CD4-positive, alpha-beta T cell (primary cell): ENCODE measurements around the gene VWA7. TPM values are rescaled to one million over a fixed set of nuclear protein-coding genes. Genes with fewer than 3 reads are reported as not detected.
A peak's percentile ranks its signal among the peaks of the same experiment; 100 is the strongest.

ENCODE experiments used
- ATAC-seq: fragments of 200-7000 bp; cut with Tn5 transposase; one replicate; pipeline ENCODE4 v1.10.0; 2022; ENCODE audit warnings: mild to moderate bottlenecking; ENCODE audit not compliant: poor library complexity
- CTCF ChIA-PET: fragments of 350-600 bp; sonication (Branson Sonifier 250); formaldehyde crosslinking; loops from one replicate; lab custom pipeline; 2021; ENCODE audit warnings: antibody characterized with exemption, inconsistent platforms; lab: Charles Lee
- POLR2A ChIA-PET: fragments of 350-600 bp; sonication (Branson Sonifier 250); formaldehyde crosslinking; loops from one replicate; lab custom pipeline; 2021; ENCODE audit warnings: antibody characterized with exemption, inconsistent platforms; lab: Charles Lee
- DNase-seq, 14 experiments: peaks; one replicate each; pipeline ENCODE4 v3.0.0-alpha.2; 2013 to 2020; ENCODE audit warnings: mixed read lengths in 2 of 14
- H3K27ac ChIP-seq, 2 donors: one replicate each; pipeline versions ENCODE4 v1.5.1 to v1.7.0; 2013; ENCODE audit warnings: low read length in 2 of 2, low read depth in 1 of 2, mild to moderate bottlenecking in 1 of 2
- H3K27me3 ChIP-seq, 2 experiments: 1 replicate in 1 of 2; 2 replicates in 1 of 2; pipeline versions ENCODE4 v1.6.1 to v1.7.0; 2013; ENCODE audit warnings: low read length in 2 of 2, control low read depth in 1 of 2, mild to moderate bottlenecking in 1 of 2, moderate library complexity in 1 of 2; ENCODE audit not compliant: insufficient read depth in 2 of 2, control insufficient read depth in 1 of 2
- H3K36me3 ChIP-seq: one replicate; pipeline ENCODE4 v1.6.1; 2013; ENCODE audit warnings: low read length, control low read depth; ENCODE audit not compliant: insufficient read depth
- H3K4me1 ChIP-seq: one replicate; pipeline ENCODE4 v1.6.1; 2013; ENCODE audit warnings: low read length, control low read depth; ENCODE audit not compliant: insufficient read depth
- H3K4me3 ChIP-seq: one replicate; pipeline ENCODE4 v1.5.1; 2013; ENCODE audit warnings: mild to moderate bottlenecking, low read length, moderate library complexity
- H3K9me3 ChIP-seq, 2 experiments: 1 replicate in 1 of 2; 2 replicates in 1 of 2; pipeline versions ENCODE4 v1.6.1 to v1.7.0; 2013; ENCODE audit warnings: low read length in 2 of 2, mild to moderate bottlenecking in 2 of 2, control low read depth in 1 of 2, moderate library complexity in 1 of 2; ENCODE audit not compliant: control insufficient read depth in 1 of 2, insufficient read depth in 1 of 2
- H3K27ac Mint-ChIP-seq: one replicate; pipeline ENCODE4 v1.8.0; 2020; ENCODE audit warnings: mixed read lengths
- H3K27me3 Mint-ChIP-seq: one replicate; pipeline ENCODE4 v1.8.0; 2021; ENCODE audit warnings: mixed read lengths
- H3K36me3 Mint-ChIP-seq: one replicate; pipeline ENCODE4 v1.8.0; 2021; ENCODE audit warnings: low read depth, mixed read lengths
- H3K4me1 Mint-ChIP-seq: one replicate; pipeline ENCODE4 v1.8.0; 2021; ENCODE audit warnings: low read depth, mixed read lengths
- H3K4me3 Mint-ChIP-seq: one replicate; pipeline ENCODE4 v1.8.0; 2020; ENCODE audit warnings: mild to moderate bottlenecking, mixed read lengths
- H3K9me3 Mint-ChIP-seq: one replicate; pipeline ENCODE4 v1.8.0; 2020; ENCODE audit warnings: mixed read lengths
- intact Hi-C, 2 experiments: fragments of 100-400 bp; cut with DNase I in 1 of 2; cut with micrococcal nuclease in 1 of 2; formaldehyde crosslinking; loops; one replicate each; pipeline versions ENCODE4 v1.15.1 to v1.9.0; 2023 to 2025; cut with DNase I, micrococcal nuclease
- total RNA-seq, 174 experiments: library from RNA in 2 of 174; stranded (reverse) in 2 of 174; gene quantifications; one replicate each; pipeline ENCODE4 v1.2.3 and lab custom pipeline; 2021 to 2026
- TF ChIP-seq, protein P1 (sequence below): fragments of 200-600 bp; IDR thresholded peaks from one replicate; pipeline ENCODE4 v1.8.0; 2022; ENCODE audit warnings: antibody characterized with exemption, mild to moderate bottlenecking

The VWA7 gene
- total RNA-seq, 2 experiments from 2014 or later = 1.7 TPM

DNA sequence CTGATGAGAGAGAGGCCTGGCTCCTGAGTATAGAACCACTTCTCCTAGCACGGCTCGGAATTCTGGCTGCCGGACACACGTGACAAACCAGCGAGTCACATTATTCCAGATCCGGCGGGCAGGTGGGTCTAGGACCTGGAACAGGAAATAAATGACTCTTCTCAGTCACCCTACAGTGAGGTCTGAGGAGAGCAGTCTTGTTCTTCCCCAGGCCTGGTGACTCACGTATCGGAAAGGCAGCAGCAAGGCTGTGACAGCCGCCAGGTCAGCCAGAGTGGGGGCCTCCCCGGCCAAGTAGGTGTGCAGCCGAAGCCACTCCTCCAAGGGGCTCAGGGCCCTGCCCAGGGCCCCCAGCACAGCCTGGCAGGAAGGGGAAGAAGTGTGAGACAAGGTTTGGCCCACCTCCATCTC lies 15.6 kb upstream of the VWA7 start:
- ChIA-PET POLR2A (no interaction called here), CTCF (no interaction called here)
- intact Hi-C loops = no loop called here
- Histone ChIP-seq H3K36me3 (peaks cover 13% of the 10 kb centered on the region), H3K4me3 (no peak overlapping the region), H3K27me3 (no peaks in the 10 kb centered on the region), H3K9me3 (no peaks in the 10 kb centered on the region), H3K4me1 (peaks cover 45% of the 10 kb centered on the region), H3K27ac (no peak overlapping the region)
- peaks cover 36% of the 10 kb centered on the region for H3K4me1 Mint-ChIP-seq
- TF ChIP-seq, protein P1, sequence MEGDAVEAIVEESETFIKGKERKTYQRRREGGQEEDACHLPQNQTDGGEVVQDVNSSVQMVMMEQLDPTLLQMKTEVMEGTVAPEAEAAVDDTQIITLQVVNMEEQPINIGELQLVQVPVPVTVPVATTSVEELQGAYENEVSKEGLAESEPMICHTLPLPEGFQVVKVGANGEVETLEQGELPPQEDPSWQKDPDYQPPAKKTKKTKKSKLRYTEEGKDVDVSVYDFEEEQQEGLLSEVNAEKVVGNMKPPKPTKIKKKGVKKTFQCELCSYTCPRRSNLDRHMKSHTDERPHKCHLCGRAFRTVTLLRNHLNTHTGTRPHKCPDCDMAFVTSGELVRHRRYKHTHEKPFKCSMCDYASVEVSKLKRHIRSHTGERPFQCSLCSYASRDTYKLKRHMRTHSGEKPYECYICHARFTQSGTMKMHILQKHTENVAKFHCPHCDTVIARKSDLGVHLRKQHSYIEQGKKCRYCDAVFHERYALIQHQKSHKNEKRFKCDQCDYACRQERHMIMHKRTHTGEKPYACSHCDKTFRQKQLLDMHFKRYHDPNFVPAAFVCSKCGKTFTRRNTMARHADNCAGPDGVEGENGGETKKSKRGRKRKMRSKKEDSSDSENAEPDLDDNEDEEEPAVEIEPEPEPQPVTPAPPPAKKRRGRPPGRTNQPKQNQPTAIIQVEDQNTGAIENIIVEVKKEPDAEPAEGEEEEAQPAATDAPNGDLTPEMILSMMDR = no peak
- no peaks in the 10 kb centered on the region for H3K27me3 Mint-ChIP-seq
- H3K9me3 Mint-ChIP-seq = no peaks in the 10 kb centered on the region
- no peak for ATAC-seq
- no peak overlapping the region for H3K27ac Mint-ChIP-seq
- peaks cover 45% of the 10 kb centered on the region for H3K36me3 Mint-ChIP-seq
- DNase-seq = peak in 1 of 14 experiments; percentile 49
- H3K4me3 Mint-ChIP-seq = no peak overlapping the region

DNA sequence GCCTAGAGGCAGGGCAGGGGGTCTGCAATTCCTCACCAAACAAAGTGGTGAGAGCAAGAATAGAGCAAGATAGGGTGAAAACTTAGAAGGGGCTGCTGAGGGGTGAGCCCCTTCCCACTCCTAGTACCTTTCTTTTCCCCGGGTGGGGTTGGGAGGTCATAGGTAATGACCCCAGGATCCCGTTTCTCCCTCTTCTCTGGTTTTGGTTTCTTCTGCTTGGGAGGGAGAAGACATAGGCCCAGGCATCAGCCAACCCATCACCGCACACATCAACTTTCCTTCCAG lies 14.9 kb upstream of the VWA7 start:
- Histone ChIP-seq H3K4me3 (no peak overlapping the region), H3K27ac (no peak overlapping the region), H3K36me3 (peaks cover 16% of the 10 kb centered on the region), H3K9me3 (no peaks in the 10 kb centered on the region), H3K27me3 (no peaks in the 10 kb centered on the region), H3K4me1 (peaks cover 37% of the 10 kb centered on the region)
- H3K4me1 Mint-ChIP-seq = peaks cover 29% of the 10 kb centered on the region
- TF ChIP-seq, protein P1 = no peak
- POLR2A ChIA-PET = interaction anchor here (0.7 kb wide), 1 partner anchor 15 kb away, joined by 4 read pairs; the partner anchor contains the start of gene LSM2
- intact Hi-C loops = no loop called here
- no peak overlapping the region for H3K4me3 Mint-ChIP-seq
- CTCF ChIA-PET = interaction anchor here (1.2 kb wide), 3 partner anchors 9 to 48 kb away, joined by 3 to 4 read pairs (median 4); no protein-coding TSS in a partner anchor
- H3K36me3 Mint-ChIP-seq = peaks cover 41% of the 10 kb centered on the region
- H3K27ac Mint-ChIP-seq = peak overlapping the region; percentile 3
- no peaks in the 10 kb centered on the region for H3K9me3 Mint-ChIP-seq
- ATAC-seq (no peak), DNase-seq (no peak)
- H3K27me3 Mint-ChIP-seq = no peaks in the 10 kb centered on the region

DNA sequence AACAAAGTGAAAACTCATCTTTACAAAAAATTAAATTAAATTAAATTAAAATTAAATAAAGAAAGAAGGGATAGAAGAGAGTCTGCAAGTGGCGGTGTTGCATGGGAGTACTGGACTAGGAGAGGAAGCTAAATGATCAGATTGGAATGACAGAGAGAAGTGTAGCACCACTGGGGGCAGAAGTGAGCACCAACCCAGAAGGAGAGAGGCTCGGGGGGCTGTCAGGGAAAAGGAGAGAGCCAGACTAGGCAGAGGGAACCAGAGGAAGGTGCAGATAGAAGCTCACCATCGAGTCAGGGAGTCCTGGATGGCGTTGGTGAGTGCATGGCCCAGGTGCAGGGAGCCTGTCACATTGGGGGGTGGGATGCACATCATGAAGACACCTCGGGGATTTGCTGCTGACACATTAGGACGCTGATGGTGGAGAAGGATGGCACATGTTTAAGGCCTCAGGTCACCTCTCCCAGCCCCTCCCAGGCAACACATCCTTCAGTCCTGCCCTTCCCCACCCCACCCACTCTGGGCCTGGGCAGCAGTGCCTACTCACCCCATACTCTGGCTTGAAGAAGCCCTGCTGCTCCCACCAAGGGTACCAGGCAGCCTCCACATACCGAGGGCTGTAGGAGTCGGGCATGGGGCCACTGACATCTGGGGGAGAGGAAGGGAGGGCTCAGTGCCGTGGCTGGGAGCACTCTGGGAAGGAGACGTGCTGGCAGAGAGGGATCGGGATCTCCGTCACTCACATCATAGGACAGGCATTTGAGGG lies 14.4 kb upstream of the VWA7 start:
- Mint-ChIP-seq H3K4me1 (peaks cover 24% of the 10 kb centered on the region), H3K36me3 (peaks cover 41% of the 10 kb centered on the region), H3K27me3 (no peaks in the 10 kb centered on the region), H3K9me3 (no peaks in the 10 kb centered on the region), H3K4me3 (peak overlapping the region; percentile 17), H3K27ac (peak overlapping the region; percentile 3)
- TF ChIP-seq, protein P1 = peak; percentile 64
- no peak overlapping the region for H3K4me3 ChIP-seq
- H3K36me3 ChIP-seq = peaks cover 16% of the 10 kb centered on the region
- no peaks in the 10 kb centered on the region for H3K9me3 ChIP-seq
- intact Hi-C loops = no loop called here
- ATAC-seq = no peak
- peaks cover 34% of the 10 kb centered on the region for H3K4me1 ChIP-seq
- no peak overlapping the region for H3K27ac ChIP-seq
- no peaks in the 10 kb centered on the region for H3K27me3 ChIP-seq
- peak in 4 of 14 experiments; percentile 28 to 60 (median 50) for DNase-seq
- ChIA-PET POLR2A (interaction anchor here (0.7 to 1.3 kb wide), 3 partner anchors 15 to 52 kb away, joined by 3 to 7 read pairs (median 4); partner anchors contain the start of genes LSM2 and MSH5), CTCF (interaction anchor here (0.6 to 1.3 kb wide), 17 partner anchors 9 to 62 kb away, joined by 3 to 8 read pairs (median 4); partner anchors contain the start of genes CLIC1, DDAH2, LSM2 and MSH5)
